C4-2B (cell line): ENCODE measurements around the gene LNX2.

Source experiments
- CTCF ChIP-seq: fragments of 450-650 bp; conservative IDR thresholded peaks from 2 replicates; pipeline ENCODE4 v1.5.1; 2017; ENCODE audit warnings: mild to moderate bottlenecking
- ZFX ChIP-seq: fragments of 450-650 bp; IDR thresholded peaks from 2 replicates; pipeline ENCODE4 v1.6.1; 2017

- no peak for TF ChIP-seq CTCF
- TF ChIP-seq ZFX: no peak
Measured at GRCh38 chr13:27607125-27607524, 13.2 kb downstream of the LNX2 start.
